OCI-LY1 (cell line): Measurements from ENCODE around the gene PPBP.

Experiments used
- EZH2 ChIP-seq: fragments of 200-600 bp; sonication (generic), shearing (Covaris generic); IDR thresholded peaks from 2 replicates; pipeline ENCODE4 v1.8.0; 2017; ENCODE audit warnings: borderline replicate concordance, mixed run types, mild to moderate bottlenecking, antibody characterized with exemption, low read length, moderate library complexity, mixed read lengths
- TF ChIP-seq, protein P1 (sequence below): fragments of 200-600 bp; sonication (generic), shearing (Covaris generic); IDR thresholded peaks from 2 replicates; pipeline ENCODE4 v1.5.1; 2017; ENCODE audit warnings: mild to moderate bottlenecking, antibody characterized with exemption, low read length, moderate library complexity, mixed read lengths

DNA sequence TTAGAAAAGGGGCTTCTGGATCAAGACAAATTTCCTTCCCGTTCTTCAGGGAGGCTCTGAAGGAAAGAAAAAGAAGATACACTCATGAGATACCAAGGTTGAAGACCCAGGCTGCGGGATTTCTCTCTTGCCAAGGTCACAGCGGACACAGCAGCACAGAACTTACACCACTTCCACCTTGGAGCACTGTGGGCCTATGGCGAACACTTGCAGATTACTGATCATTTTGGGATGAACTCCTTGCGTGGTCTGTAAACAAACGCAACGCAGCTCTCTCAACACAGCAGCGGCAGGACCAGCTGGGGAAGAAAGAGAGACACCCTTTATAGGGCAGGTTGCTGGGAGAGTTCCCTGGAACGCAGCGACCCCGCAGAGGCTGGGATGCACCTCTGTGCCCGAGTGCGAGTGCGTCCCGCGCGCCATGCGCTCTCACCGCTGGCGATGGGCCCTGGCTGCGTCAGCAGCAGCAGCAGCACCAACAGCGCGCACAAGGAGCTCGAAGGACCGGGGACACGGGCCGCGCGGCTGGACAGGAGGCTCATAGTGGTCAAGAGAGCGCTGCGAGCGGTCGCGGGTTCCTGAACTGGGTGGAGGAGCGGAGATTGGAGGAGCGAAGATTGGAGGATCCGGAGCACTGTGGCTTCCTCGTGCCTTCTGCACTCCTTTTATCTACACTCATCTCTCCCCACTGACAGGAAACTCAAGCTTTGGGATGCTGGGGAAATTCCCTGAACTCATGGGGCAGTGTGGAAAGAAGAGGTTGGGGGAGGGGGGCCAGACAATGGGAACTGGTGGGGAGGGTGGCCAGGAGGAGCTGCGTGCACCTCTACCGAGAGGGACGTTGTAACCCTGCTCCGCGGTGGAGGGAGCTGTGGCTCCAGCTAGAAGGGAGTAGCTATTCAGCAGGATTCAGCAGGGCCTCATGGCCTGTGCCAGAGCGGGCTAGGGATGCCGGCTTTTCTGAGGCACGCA lies 10.3 kb upstream of the PPBP start, which contains the start of gene CXCL5:
- TF ChIP-seq, protein P1, sequence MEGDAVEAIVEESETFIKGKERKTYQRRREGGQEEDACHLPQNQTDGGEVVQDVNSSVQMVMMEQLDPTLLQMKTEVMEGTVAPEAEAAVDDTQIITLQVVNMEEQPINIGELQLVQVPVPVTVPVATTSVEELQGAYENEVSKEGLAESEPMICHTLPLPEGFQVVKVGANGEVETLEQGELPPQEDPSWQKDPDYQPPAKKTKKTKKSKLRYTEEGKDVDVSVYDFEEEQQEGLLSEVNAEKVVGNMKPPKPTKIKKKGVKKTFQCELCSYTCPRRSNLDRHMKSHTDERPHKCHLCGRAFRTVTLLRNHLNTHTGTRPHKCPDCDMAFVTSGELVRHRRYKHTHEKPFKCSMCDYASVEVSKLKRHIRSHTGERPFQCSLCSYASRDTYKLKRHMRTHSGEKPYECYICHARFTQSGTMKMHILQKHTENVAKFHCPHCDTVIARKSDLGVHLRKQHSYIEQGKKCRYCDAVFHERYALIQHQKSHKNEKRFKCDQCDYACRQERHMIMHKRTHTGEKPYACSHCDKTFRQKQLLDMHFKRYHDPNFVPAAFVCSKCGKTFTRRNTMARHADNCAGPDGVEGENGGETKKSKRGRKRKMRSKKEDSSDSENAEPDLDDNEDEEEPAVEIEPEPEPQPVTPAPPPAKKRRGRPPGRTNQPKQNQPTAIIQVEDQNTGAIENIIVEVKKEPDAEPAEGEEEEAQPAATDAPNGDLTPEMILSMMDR, result no peak
- TF ChIP-seq EZH2, result no peak
